Stimulated activated CD8-positive, alpha-beta memory T cell treated with anti-CD3 and anti-CD28 coated beads, Interleukin-2, amount 100 ng/mL, for 1 hour (primary cell): Measurements from ENCODE around the gene FKBP10.
A peak's percentile ranks its signal among the peaks of the same experiment; 100 is the strongest.
"Not testable (repeated sequence)": the region's sequence is repeated elsewhere in the genome, so short reads cannot be mapped to it uniquely, and the experiment has no call there.

Experiments
- DNase-seq, 2 donors: peaks; one replicate each; pipeline ENCODE4 v3.0.0-alpha.2; 2020; ENCODE audit warnings: low read depth in 2 of 2

Gene FKBP10

DNA sequence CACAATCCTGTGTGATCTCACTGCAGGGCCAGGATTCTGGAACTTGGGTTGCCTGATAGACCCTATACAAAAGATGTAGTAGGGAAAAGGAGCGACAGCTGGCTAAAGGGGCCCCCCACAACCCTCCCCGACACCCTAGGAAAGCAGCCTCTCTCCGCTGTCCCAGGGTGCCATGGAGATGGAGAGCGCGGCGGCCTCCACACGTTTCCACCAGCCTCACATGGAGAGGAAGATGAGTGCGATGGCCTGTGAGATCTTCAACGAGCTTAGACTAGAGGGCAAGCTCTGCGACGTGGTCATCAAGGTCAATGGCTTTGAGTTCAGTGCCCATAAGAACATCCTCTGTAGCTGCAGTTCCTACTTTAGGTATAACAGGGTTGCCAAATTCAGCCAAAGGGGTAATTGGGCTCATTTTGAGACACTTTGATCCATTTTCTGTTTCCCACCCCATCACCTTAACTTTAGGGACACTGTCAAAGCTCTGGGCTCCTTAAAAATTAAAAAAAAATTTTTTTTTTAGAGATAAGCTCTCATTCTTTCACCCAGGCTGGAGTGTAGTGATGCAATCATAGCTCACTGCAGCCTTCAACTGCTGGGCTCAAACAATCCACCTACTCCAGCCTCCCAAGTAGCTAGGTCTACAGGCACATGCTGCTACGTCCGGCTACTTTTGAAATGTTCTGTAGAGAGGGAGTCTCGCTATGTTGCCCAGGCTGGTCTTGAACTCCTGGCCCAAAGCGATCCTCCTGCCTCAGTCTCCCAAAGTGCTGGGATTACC, 25.1 kb downstream of the FKBP10 start, which contains the start of gene KLHL10:
Gene KLHL10 (plus strand): TSS at position 65 of the 778 bp plus-strand sequence. CDS start 108 bp downstream, at position 173.
- no peak for DNase-seq

DNA sequence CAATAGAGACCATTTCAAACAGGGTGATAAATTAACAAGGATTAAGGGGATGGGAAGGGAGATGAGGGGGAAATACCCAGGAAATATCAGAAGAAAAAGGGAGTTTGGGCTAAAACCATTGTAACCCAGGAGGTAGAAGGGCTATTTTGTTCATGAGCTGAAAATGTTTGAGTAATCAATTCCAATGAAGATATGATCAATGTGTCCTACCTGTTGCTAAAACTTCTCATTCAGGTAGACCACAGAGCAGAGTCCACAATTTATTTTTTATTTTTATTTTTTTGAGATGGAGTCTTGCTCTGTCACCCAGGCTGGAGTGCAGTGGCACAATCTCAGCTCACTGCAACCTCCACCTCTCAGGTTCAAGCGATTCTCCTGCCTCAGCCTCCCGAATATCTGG, 26.6 kb downstream of the FKBP10 start:
- DNase-seq, result not testable (repeated sequence)

DNA sequence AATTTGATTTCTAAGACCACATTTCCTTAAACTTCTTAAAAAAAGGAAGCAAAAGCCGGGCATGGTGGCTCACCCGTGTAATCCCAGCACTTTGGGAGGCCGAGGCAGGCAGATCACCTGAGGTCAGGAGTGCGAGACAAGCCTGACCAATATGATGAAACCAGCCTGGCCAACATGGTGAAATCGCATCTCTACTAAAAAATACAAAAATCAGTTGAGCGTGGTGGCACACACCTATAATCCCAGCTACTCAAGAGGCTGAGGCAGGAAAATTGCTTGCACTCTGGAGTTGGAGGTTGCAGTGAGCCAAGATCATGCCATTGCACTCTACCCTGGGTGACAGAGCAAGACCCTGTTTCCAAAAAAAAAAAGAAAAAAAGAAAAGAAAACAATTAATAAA, 28.0 kb downstream of the FKBP10 start:
- not testable (repeated sequence) for DNase-seq

DNA sequence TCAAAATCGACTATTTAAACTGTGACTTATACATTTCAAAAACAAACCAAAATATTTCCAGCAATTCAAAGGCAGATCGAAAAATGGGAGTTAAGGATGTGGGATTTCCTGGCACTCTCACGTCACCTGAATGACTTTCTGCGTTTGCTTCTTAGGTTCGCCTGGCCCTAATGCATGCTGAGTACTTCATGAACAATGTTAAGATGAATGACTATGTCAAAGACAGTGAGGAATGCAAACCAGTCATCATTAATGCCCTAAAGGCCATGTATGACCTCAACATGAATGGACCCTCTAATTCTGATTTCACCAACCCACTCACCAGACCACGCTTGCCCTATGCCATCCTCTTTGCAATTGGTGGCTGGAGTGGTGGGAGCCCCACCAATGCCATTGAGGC, 32.2 kb downstream of the FKBP10 start:
- no peak for DNase-seq

DNA sequence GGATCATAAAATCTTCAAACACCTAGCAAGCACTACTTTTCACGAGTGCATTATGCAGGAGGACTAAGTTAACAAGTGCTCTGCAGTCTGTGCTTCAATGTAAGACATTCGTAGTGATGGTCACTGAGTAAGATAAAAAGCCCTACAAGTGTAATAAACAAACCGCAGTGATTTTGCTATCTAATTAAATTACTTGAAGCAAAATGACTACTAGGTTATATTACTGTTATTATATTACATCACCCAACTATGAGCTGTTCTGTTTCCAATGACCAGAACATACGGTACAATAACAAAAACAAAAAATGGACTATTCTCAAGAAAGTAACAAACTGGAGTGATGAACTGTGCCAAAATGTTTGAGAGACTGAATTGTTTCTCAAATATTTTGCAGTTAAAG, 36.0 kb downstream of the FKBP10 start:
- no peak for DNase-seq

DNA sequence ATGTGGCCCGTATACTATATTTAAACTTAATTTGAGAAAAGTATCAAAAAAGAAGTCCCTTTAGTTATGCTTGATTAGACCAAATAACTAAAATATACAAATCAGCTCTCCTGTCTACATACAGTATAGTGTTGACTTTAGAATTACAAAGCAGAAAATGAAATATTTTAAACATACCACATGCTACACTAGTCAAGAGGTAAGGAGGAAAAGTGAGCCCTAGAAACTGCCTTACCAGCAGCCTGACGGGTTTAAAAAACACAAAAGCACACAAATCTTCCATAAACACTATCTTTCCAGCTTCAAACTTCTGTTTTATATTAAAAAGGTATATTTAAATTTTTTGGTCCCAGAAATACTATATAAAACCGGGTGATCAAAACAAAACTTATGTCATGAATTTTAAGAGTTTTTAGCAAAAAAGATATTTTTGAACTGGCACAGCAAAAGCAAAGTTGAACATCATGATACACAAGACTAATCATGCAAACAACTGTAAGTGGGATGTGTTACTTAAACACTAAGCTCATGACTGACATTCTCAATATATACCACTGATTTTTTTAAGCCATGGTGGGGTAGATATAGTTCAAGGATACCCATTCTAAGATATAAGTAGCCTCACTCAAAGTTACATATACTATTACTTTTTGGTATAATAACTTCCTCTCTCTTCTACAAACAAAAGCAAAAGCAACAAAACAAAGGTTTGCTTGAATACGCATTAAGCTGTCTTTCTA, 36.6 kb downstream of the FKBP10 start:
- no peak for DNase-seq

DNA sequence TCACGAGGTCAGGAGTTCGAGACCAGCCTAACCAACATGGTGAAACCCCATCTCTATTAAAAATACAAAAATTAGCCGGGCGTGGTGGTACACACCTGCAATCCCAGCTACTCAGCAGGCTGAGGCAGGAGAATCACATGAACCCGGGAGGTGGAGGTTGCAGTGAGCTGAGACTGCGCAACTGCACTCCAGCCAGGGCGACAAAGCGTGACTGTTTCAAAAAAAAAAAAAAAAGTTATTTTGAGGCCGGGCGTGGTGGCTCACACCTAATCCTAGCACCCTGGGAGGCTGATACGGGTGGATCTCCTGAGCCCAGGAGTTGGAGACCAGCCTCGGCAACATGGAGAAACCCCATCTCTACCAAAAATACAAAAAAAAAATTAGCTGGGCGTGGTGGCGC, 38.6 kb downstream of the FKBP10 start:
- DNase-seq, result not testable (repeated sequence)

DNA sequence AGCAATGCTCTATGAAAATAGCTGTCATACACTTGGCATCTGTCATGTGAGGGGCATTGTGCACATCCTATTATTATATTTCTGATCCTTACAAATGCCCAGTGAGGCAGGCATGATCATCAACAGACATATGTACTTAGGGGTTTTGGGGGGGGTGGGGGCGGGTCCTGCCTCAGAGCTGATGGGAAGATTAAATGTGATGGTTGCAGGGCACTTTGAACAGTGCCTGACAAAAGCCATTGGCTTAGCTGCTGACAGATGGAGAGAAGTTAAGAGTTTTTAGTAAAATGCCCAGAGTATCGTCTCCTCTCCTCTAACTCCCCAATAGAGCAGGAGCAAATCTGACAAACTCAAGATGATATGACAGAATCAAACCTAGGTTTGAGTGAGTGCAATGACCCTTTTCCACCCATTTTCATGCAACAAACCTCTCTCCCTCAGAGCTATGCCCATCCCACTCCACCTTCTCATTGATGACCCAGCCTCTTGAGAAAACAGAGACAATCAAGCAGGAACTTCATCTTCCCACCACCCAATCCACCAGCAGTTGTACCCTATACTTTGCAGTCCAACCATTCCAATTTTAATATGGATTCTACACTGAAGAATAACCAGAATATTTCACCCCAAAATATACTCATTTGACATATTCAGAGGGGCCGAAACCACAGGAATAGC, 47.6 kb downstream of the FKBP10 start:
- DNase-seq, result no peak

DNA sequence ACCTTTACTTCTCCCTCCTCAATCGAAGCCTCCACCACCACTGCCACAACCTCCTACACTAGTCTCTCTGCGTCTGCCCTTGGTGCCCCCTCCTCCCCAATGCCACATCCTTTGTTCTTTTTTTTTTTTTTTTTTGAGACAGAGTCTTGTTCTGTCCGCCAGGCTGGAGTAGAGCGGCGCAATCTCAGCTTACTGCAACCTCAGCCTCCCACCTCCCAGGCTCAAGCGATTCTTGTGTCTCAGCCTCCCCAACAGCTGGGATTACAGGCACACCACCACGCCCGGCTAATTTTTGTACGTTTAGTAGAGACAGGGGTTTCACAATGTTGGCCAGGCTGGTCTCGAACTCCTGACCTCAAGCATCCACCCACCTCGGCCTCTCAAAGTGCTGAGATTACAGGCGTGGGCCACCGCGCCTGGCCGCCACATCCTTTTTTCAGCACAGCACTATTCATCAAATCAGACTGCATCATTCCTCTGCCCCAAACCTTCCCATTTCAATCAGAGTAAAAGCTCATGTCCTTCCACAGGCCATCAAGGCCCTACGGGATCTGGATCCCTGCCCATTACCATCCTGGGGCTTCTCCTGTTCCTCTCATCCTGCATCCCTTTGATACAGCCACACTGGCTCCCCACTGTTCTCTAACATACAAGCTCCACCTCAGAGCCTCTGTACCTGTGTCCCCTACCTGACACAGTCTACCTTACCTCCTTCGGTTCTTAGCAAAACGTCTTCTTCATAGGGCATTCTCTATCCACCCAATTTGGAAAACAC, 50.5 kb downstream of the FKBP10 start:
- no peak for DNase-seq

DNA sequence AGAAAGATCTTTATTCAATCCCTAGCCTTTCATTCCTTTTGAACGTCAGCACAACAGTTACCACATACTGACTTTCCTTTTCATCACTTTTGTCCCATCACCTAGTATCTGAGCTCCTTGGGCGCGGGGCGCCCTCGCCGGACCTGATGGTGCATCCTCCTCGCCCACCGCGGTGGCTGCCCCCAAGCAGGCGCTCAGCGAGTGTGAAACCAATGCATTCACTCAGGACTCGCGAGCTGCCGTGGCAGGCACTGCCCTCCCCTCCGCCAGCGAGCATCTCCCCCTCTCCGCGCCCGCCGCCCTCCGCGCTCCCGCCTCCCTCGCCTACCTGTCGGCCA, 51.7 kb downstream of the FKBP10 start:
- peak in 1 of 2 donors; percentile 30 for DNase-seq

DNA sequence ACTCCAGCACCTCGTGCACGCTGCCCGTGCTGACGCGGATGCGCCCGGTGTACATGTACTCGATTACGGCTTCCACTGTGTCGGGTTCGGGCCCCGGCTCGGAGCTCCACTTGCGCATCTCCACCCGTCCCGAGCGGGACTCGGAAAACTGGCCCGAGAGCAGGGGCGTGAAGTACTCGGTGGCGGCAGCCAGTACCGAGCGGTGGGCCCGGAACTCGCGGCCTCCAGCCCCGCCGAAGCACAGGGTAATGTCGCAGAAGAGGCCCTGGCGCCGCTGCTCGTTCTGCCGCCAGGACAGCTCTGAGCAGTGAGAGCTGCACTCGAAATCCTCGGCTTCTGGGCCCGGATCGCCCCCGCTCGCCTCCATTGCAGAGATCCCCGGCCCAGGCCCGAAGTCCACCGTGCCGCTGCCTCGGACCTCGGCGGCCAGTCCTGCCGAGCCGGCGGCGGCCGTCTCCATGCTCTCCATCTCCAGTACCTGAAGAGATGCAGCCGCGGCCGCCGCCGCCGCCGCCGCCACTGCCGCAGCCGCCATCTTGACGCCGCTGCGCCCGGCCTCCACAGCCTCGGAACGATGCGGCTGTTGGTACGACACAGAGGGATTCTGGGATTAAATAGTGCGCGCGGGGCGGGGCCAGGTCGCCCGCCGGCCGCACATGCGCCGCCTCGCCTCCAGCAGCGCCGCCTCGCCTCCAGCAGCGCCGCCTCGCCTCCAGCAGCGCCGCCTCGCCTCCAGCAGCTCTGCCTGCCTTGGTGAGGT, 52.2 kb downstream of the FKBP10 start, which contains the start of gene KLHL11:
Gene KLHL11 (minus strand): TSS at position 588 of the 760 bp plus-strand sequence. CDS start 53 bp downstream, at position 535.
- peak; percentile 70 to 74 for DNase-seq

DNA sequence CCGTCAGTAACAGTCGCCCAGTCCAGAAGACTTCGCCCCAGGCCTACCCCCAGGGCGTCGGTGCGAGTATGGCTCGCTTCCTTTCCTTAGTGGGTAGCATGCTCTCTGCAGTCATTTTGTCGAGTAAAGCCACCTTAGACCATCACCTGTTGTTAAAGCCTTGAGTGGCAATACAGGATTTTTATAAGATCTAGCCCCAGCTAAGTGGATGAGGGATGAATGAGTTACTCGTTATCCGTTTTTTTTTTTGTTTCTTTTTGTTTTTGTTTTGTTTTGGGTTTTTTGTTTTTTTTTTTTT, 52.7 kb downstream of the FKBP10 start:
- DNase-seq, result no peak

DNA sequence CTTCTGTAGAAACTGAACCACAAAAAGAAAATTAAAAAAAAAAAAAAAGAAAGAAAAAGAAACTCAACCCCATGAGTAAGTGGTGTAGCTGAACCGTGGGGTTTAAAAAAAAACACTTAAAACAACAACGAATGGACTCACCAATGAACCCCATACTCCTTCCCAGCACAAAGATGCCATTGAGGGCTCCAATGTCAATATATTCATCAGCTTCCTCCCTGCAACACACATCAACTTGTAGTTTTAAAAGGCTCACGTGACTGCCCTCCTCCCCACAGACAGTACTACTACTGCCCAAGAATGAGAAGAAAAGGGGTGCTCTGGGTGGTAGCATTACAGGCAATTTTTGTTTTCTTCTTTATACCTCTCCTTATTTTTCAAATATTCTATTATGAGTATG, 55.8 kb downstream of the FKBP10 start:
- DNase-seq, result no peak

DNA sequence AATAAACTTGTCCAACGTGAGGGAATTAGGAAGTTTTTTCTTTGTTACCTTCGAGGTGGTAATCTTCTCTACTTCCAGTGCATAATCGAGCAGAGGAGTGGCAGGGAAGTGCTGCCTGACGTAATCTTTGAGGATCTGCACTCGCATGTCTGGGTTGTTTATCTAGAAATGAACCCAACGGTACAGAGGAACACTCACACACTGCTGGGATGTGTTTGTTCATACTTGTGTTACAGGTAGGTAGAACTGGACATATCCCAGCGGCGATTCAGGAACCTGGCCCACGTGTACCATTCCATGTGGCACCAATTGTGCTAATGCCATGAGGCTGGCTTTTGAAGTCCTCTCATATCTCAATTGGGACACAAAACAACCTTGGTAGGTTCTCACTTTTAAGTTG, 56.6 kb downstream of the FKBP10 start:
- DNase-seq, result no peak

DNA sequence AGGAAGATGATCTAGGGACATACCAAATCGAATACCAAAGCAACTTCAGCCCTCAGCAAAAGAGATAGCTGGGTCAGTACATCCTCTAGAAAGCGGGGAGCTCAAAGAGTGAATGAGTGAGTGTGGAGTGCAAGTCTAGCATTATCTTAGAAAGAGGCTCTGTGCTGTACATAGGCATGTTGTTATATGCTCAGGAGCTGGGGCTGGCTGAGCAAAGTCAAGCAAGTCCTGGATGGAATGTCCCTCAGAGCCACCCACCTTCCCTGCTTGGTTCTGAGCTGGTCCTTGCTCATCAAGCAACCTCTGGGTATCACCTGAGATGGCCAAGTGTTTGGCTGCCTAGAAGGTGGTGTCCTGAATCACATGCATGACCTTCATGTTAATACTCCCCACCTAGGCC, 57.3 kb downstream of the FKBP10 start:
- DNase-seq, result no peak

DNA sequence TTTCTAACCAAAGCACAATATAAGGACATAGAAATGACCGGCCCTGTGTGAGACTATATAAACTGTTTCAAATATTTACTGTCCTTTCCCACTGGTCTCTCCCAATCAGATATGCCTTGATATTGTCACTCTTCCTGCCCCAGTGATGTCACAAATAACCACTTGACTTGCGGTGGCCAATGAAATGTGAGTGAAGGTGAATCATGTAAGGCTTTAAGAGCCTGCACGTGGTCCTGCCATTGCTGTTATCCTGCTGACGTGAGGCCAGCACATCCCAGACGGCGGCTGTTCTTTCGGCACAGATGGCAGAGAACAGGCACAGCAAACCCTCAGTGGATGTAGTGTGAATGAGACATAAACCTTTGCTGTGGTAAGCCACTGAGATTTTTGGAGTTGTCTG, 57.8 kb downstream of the FKBP10 start:
- DNase-seq, result no peak

DNA sequence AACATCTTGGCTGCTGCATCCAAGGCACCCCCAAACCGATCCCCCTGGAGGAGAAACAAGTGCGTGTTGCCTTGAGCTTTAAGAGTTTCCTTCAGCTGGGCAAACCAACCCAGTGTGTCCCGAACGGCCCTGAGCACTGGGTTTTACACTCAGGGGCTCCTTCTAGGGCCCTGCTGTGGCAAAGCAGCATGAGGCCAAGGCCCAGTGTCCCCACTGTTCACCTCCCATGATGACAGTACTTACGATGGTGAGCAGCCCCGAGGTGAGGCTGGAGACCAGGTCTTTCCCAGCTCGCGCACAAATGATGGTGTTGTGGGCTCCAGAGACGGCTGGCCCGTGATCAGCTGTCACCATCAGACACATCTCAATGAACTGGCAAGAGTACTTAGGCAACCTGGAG, 59.0 kb downstream of the FKBP10 start:
- DNase-seq, result no peak
